ENCODE measurements around the gene FASN. TPM values are rescaled to one million over a fixed set of nuclear protein-coding genes. Genes with fewer than 3 reads are reported as not detected.

Gene FASN
- total and polyA plus RNA-seq, 2 of the 4 experiments (the other 2 are of a cell fraction), result 12.4 to 56.0 TPM

DNA sequence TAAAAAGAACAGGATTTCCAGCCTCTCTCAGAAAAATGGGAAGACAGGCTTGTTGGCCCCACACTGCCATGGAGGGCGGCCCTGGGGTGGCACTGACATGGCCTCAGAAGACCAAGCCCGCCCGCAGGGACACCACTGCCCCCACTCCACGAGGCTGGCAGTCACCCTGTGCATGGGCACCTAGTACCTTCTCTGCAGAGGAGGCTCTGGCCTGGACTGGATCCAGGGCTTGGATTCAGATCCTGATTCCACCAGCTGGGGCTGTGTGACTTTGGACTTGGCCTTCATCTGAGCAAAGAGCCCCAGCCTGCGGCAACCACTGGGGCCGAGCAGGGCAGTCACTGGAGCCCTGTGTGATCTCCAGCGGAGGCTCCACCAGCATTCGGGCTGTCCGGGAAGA, 16.8 kb upstream of the FASN start:
- 87% methylated on average over 3 of the region's 9 CpGs; no CpG with 5 or more reads in 1 of the 2 experiments for WGBS, 2 experiments (ENCODE audit: extremely low coverage in 2 of 2, insufficient read length in 1 of 2)
- no peak overlapping the region for H3K23ac ChIP-seq (ENCODE audit: low read depth, low read length)
- ChIA-PET CTCF (no interaction called here), POLR2A (ENCODE audit: unreplicated experiment) (no interaction called here)
- H2BK120ac ChIP-seq (ENCODE audit: low read depth, low read length), result no peak overlapping the region
- no peak overlapping the region for H3K18ac ChIP-seq (ENCODE audit: low read depth, low read length)
- no peak overlapping the region for H3K14ac ChIP-seq (replicated peaks; ENCODE audit: low read depth, low read length)
- ATAC-seq (ENCODE audit: low read depth) (no peak), DNase-seq (no peak)
- no peaks in the 10 kb centered on the region for H4K20me1 ChIP-seq (ENCODE audit: insufficient read depth, low read length)
- H3K4me3 ChIP-seq (ENCODE audit: insufficient read depth, low read depth, low read length), result no peak overlapping the region
- H4K5ac ChIP-seq (ENCODE audit: low read depth, low read length), result no peak overlapping the region
- no peak overlapping the region for H3K56ac ChIP-seq (ENCODE audit: extremely low read depth, insufficient read depth, low read length)
- no peak for TF ChIP-seq MAFK (IDR thresholded peaks at IDR 0.05; ENCODE audit: low read depth, low read length)
- no peak overlapping the region for H3K4ac ChIP-seq (ENCODE audit: low read depth, low read length)
- H3K79me1 ChIP-seq (ENCODE audit: low read depth in 1 of 2, low read length in 2 of 2), result peaks cover 7% of the 10 kb centered on the region in 2 experiments; a peak in 2 of 4 replicates
- no peak overlapping the region for H2AK5ac ChIP-seq (ENCODE audit: low read depth, low read length)
- peaks cover 8% of the 10 kb centered on the region for H3K4me1 ChIP-seq (ENCODE audit: control insufficient read depth, insufficient read depth, low read length)
- dilution Hi-C loops (cut with HindIII; ENCODE audit: low sequenced_read_pairs, unreplicated experiment), result no loop called here
- no peak overlapping the region for H3K4me2 ChIP-seq (ENCODE audit: low read depth, low read length)
- H4K8ac ChIP-seq (ENCODE audit: low read depth in 2 of 2, low read length in 2 of 2), result no peak overlapping the region
- H2BK5ac ChIP-seq (ENCODE audit: low read depth, low read length, poor library complexity, severe bottlenecking), result no peak overlapping the region
- H2BK20ac ChIP-seq (ENCODE audit: low read depth, low read length), result no peak overlapping the region
- no peak overlapping the region for H2BK15ac ChIP-seq (ENCODE audit: low read depth, low read length)
- H3K9me1 ChIP-seq (ENCODE audit: insufficient read depth, low read length), result peaks cover 2% of the 10 kb centered on the region; the same call in 1 of the 2 replicates
- H4K91ac ChIP-seq (ENCODE audit: insufficient read depth, low read depth, low read length), result no peak overlapping the region
- no TSS peak for BruUV-seq (replicated peaks)
- H3K9me3 ChIP-seq (ENCODE audit: control insufficient read depth, insufficient read depth, low read length), result no peaks in the 10 kb centered on the region
- no peak overlapping the region for H2AFZ ChIP-seq (replicated peaks; ENCODE audit: low read length, poor library complexity)
- intact Hi-C loops (cut with micrococcal nuclease), result no loop called here
- H3K9ac ChIP-seq (ENCODE audit: low read depth, low read length), result no peak overlapping the region
- no peak overlapping the region for H3K27ac ChIP-seq (ENCODE audit: insufficient read depth, low read length)
- H3K27me3 ChIP-seq (ENCODE audit: control insufficient read depth, insufficient read depth, low read length), result no peaks in the 10 kb centered on the region
- H2AK9ac ChIP-seq (replicated peaks; ENCODE audit: low read depth, low read length, poor library complexity), result no peak overlapping the region
- in situ Hi-C loops (cut with MboI; ENCODE audit: low sequenced_read_pairs), result no loop called here
- H3K36me3 ChIP-seq (ENCODE audit: control insufficient read depth, insufficient read depth, low read length), result peaks cover 13% of the 10 kb centered on the region
